Gastrocnemius medialis (tissue), 4 donors: ENCODE measurements around the gene ABCB8. TPM values are rescaled to one million over a fixed set of nuclear protein-coding genes. Genes with fewer than 3 reads are reported as not detected.

ENCODE experiments used
- ATAC-seq, 2 donors: fragments of 150-250 bp; one replicate each; pipeline ENCODE4 v1.9.1; 2016
- DNase-seq, 2 donors: peaks; one replicate each; pipeline ENCODE4 v3.0.0-alpha.2; 2019
- H3K27ac ChIP-seq, 4 donors: fragments of 200-600 bp; sonication (generic); 1 replicate in 1 of 4; 2 replicates in 3 of 4; pipeline ENCODE4 v1.5.1; 2016 to 2018; ENCODE audit warnings: mild to moderate bottlenecking in 2 of 4, moderate library complexity in 1 of 4
- H3K27me3 ChIP-seq, 3 donors: fragments of 200-600 bp; sonication (generic) in 2 of 3; 1 replicate in 1 of 3; 2 replicates in 2 of 3; pipeline versions ENCODE4 v1.5.1 to v1.6.0; 2016 to 2019; ENCODE audit warnings: mild to moderate bottlenecking in 1 of 3, moderate library complexity in 1 of 3
- H3K36me3 ChIP-seq, 2 donors: fragments of 200-600 bp; sonication (generic) in 1 of 2; one replicate each; pipeline ENCODE4 v1.5.1; 2017 to 2018
- H3K4me1 ChIP-seq, 2 donors: fragments of 200-600 bp; sonication (generic) in 1 of 2; one replicate each; pipeline ENCODE4 v1.5.1; 2016 to 2017; ENCODE audit warnings: mild to moderate bottlenecking in 2 of 2
- H3K4me3 ChIP-seq, 4 donors: fragments of 200-600 bp; sonication (generic) in 3 of 4; 1 replicate in 1 of 4; 2 replicates in 3 of 4; pipeline ENCODE4 v1.5.1; 2016 to 2019; ENCODE audit warnings: mild to moderate bottlenecking in 2 of 4
- H3K9me3 ChIP-seq, 3 donors: fragments of 200-600 bp; sonication (generic) in 2 of 3; 1 replicate in 1 of 3; 2 replicates in 2 of 3; pipeline ENCODE4 v1.5.1; 2016 to 2019
- CTCF ChIP-seq, 5 experiments: fragments of 450-650 bp in 3 of 5; fragments of 200-600 bp in 2 of 5; sonication (generic) in 2 of 5; IDR thresholded peaks in 4 of 5; conservative IDR thresholded peaks in 1 of 5; 1 replicate in 4 of 5; 2 replicates in 1 of 5; pipeline ENCODE4 v1.5.1; 2016 to 2019; ENCODE audit warnings: antibody characterized with exemption in 5 of 5, mild to moderate bottlenecking in 3 of 5, moderate library complexity in 3 of 5
- POLR2A ChIP-seq, 2 donors: fragments of 450-650 bp; IDR thresholded peaks; one replicate each; pipeline ENCODE4 v1.6.1; 2017; ENCODE audit warnings: antibody characterized with exemption in 2 of 2, mild to moderate bottlenecking in 2 of 2, moderate library complexity in 2 of 2
- in situ Hi-C, 4 donors: fragments of 200-750 bp; cut with MboI; loops; one replicate each; pipeline versions ENCODE4 v1.15.0 to v1.8.0; 2017; ENCODE audit warnings: low sequenced_read_pairs in 4 of 4
- intact Hi-C: fragments of 100-400 bp; cut with DNase I; formaldehyde crosslinking; loops from one replicate; pipeline ENCODE4 v1.15.1; 2023; ENCODE audit warnings: low total_unique reads
- total RNA-seq, 4 donors: library from RNA; depleted of rRNA; stranded (reverse); fragments of >200 nt; gene quantifications; one replicate each; pipeline versions ENCODE4 v1.1.0 to v1.2.3, GENCODE V29; 2016

The ABCB8 gene
- total RNA-seq, 4 donors from 2014 or later: 10.4 to 25.7 (median 16.2) TPM

- peak overlapping the region; percentile 71 to 92 (median 86) for H3K4me3 ChIP-seq
- in situ Hi-C loops: no loop called here
- no peaks in the 10 kb centered on the region for H3K27me3 ChIP-seq
- DNase-seq: no peak
- no peaks in the 10 kb centered on the region for H3K36me3 ChIP-seq
- no peaks in the 10 kb centered on the region for H3K9me3 ChIP-seq
- no peak for TF ChIP-seq POLR2A (IDR thresholded peaks at IDR 0.05)
- peak; percentile 15 to 17 for ATAC-seq
- H3K4me1 ChIP-seq: peaks cover 22 to 44% of the 10 kb centered on the region in 2 donors
- intact Hi-C loops: loop anchor here (1.0 to 5.0 kb wide), 4 partner anchors 21 to 1698 kb away; partner anchors contain the start of genes ABCB8, ACTR3B, AGAP3 and FASTK
- peak overlapping the region; percentile 93 to 99 (median 98) for H3K27ac ChIP-seq
Measured at GRCh38 chr7:151058781-151059366, 30.6 kb downstream of the ABCB8 start.

- peak within 1 kb of the TSS; percentile 71 to 92 (median 86) for H3K4me3 ChIP-seq
- TF ChIP-seq POLR2A (IDR thresholded peaks at IDR 0.05) (peak; percentile 64 to 69), CTCF (IDR thresholded peaks at IDR 0.05 in 4 of 5, conservative IDR thresholded peaks at IDR 0.05 in 1 of 5) (peak; percentile 24 to 66 (median 56))
- ATAC-seq: peak; percentile 49 to 52
- no peaks in the 10 kb centered on the region for H3K9me3 ChIP-seq
- peak; percentile 69 to 71 for DNase-seq
- H3K4me1 ChIP-seq: peaks cover 22 to 44% of the 10 kb centered on the region in 2 donors
- in situ Hi-C loops (no loop called here), intact Hi-C loops (loop anchor here (1.0 to 5.0 kb wide), 4 partner anchors 21 to 1698 kb away; partner anchors contain the start of genes ACTR3B, AGAP3 and FASTK)
- no peaks in the 10 kb centered on the region for H3K27me3 ChIP-seq
- peaks cover 0 to 6% of the 10 kb centered on the region in 2 donors for H3K36me3 ChIP-seq
- H3K27ac ChIP-seq: peak within 1 kb of the TSS; percentile 93 to 99 (median 98)
Measured at GRCh38 chr7:151059367-151060112, 31.3 kb downstream of the ABCB8 start, which contains the start of gene SLC4A2. Gene SLC4A2 (plus strand): TSS chr7:151059589. CDS start chr7:151061988, 2,399 bp downstream.

- in situ Hi-C loops (no loop called here), intact Hi-C loops (loop anchor here (2.0 kb wide), 1 partner anchor 51 kb away; no protein-coding TSS in a partner anchor)
- DNase-seq (no peak), ATAC-seq (no peak)
- peak overlapping the region; percentile 93 to 99 (median 98) for H3K27ac ChIP-seq
- peak in 1 of 5 experiments; percentile 1 for TF ChIP-seq CTCF (IDR thresholded peaks at IDR 0.05 in 4 of 5, conservative IDR thresholded peaks at IDR 0.05 in 1 of 5)
- no peak for TF ChIP-seq POLR2A (IDR thresholded peaks at IDR 0.05)
- H3K9me3 ChIP-seq: no peaks in the 10 kb centered on the region
- peaks cover 22 to 44% of the 10 kb centered on the region in 2 donors for H3K4me1 ChIP-seq
- H3K4me3 ChIP-seq: peak overlapping the region; percentile 71 to 92 (median 86)
- H3K27me3 ChIP-seq: no peaks in the 10 kb centered on the region
- H3K36me3 ChIP-seq: peaks cover 0 to 11% of the 10 kb centered on the region in 2 donors
Measured at GRCh38 chr7:151060113-151060415, 31.8 kb downstream of the ABCB8 start.

DNA sequence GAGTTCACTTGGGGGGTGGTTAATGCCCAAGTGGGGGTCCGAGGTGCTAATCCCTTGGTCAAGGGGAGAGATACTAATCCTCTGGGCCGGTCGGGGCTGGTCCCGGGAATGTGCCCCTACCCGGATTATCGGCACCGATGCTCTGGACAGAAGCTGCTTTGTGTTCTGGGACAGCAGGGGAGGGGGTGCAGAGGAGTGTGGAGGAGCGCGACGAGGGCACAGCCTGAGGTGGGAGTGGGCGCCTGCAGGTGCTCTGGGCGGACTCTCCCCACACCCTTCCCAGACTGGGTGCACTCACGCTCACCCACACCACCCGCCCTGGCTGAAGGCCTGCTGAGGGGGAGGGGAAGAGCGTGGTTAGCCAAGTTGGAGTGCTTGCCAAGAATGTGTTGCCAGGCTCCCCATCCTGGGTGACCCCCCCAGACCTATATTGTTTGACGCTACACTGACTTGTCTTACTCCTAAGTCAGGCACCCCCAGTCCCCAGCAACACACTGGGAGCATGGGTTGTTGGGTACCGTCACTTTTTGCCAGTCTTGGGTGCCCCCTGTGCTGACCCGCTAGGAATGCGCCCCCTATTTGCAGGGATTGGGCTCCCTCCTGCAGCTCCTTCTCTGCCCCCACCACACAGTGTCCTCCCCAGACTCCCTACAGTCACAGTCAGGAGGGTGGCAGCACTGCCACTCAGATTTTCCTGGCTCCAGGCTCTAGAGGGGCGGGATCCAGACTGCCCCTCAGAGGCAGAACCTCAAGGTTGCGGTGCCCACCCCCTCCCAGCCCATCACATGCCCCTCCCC lies 32.4 kb downstream of the ABCB8 start:
- TF ChIP-seq POLR2A (IDR thresholded peaks at IDR 0.05) (no peak), CTCF (IDR thresholded peaks at IDR 0.05 in 4 of 5, conservative IDR thresholded peaks at IDR 0.05 in 1 of 5) (no peak)
- no peaks in the 10 kb centered on the region for H3K27me3 ChIP-seq
- in situ Hi-C loops (no loop called here), intact Hi-C loops (loop anchor here (2.0 kb wide), 1 partner anchor 50 kb away; no protein-coding TSS in a partner anchor)
- ATAC-seq (no peak), DNase-seq (no peak)
- H3K9me3 ChIP-seq: no peaks in the 10 kb centered on the region
- H3K36me3 ChIP-seq: peaks cover 0 to 17% of the 10 kb centered on the region in 2 donors
- peak overlapping the region; percentile 93 to 99 (median 98) for H3K27ac ChIP-seq
- H3K4me1 ChIP-seq: peaks cover 22 to 44% of the 10 kb centered on the region in 2 donors
- H3K4me3 ChIP-seq: peak overlapping the region; percentile 71 to 92 (median 86)
